ENCODE data around the gene ARHGAP26. TPM values are rescaled to one million over a fixed set of nuclear protein-coding genes. Genes with fewer than 3 reads are reported as not detected.

The ARHGAP26 gene
- total and polyA plus RNA-seq, 7 donors = 2.5 to 28.7 (median 12.0) TPM

- ATAC-seq = peak in 3 of 4 donors; percentile 23 to 63 (median 49)
- Histone ChIP-seq H3K9me3 (no peaks in the 10 kb centered on the region), H3K4me1 (peaks cover 26% of the 10 kb centered on the region), H3K27ac (peak overlapping the region; percentile 32), H3K4me3 (no peak overlapping the region), H3K27me3 (ENCODE audit: insufficient read depth in 3 of 3, low read length in 2 of 3) (no peaks in the 10 kb centered on the region), H3K36me3 (ENCODE audit: insufficient read depth in 1 of 2, low read depth in 1 of 2) (no peaks in the 10 kb centered on the region)
- intact Hi-C loops (cut with DNase I) = no loop called here
- DNase-seq = no peak
- TF ChIP-seq CTCF (IDR thresholded peaks at IDR 0.05) = no peak
Observed at GRCh38 chr5:143006501-143006900, 236.3 kb downstream of the ARHGAP26 start.

GRCh38 chr5:143008032-143008431, 237.9 kb downstream of the ARHGAP26 start:
- H3K9me3 ChIP-seq = no peaks in the 10 kb centered on the region
- H3K4me3 ChIP-seq = no peak overlapping the region
- no peaks in the 10 kb centered on the region for H3K36me3 ChIP-seq (ENCODE audit: insufficient read depth in 1 of 2, low read depth in 1 of 2)
- WGBS, 3 donors = 79 to 90% (median 87%) methylated on average over 2 of the region's 2 CpGs
- intact Hi-C loops (cut with DNase I) = no loop called here
- TF ChIP-seq CTCF (IDR thresholded peaks at IDR 0.05) = no peak
- no peak overlapping the region for H3K27ac ChIP-seq
- H3K27me3 ChIP-seq (ENCODE audit: insufficient read depth in 3 of 3, low read length in 2 of 3) = no peaks in the 10 kb centered on the region
- ATAC-seq = no peak
- DNase-seq = no peak
- peaks cover 20% of the 10 kb centered on the region for H3K4me1 ChIP-seq

GRCh38 chr5:143008809-143009521, 238.8 kb downstream of the ARHGAP26 start:
- peaks cover 20% of the 10 kb centered on the region for H3K4me1 ChIP-seq
- H3K36me3 ChIP-seq (ENCODE audit: insufficient read depth in 1 of 2, low read depth in 1 of 2) = no peaks in the 10 kb centered on the region
- intact Hi-C loops (cut with DNase I) = no loop called here
- no peaks in the 10 kb centered on the region for H3K27me3 ChIP-seq (ENCODE audit: insufficient read depth in 3 of 3, low read length in 2 of 3)
- no peak for DNase-seq
- no peak overlapping the region for H3K4me3 ChIP-seq
- H3K27ac ChIP-seq = no peak overlapping the region
- TF ChIP-seq CTCF (IDR thresholded peaks at IDR 0.05) = no peak
- no peaks in the 10 kb centered on the region for H3K9me3 ChIP-seq
- 65 to 74% (median 70%) methylated on average over 10 of the region's 10 CpGs for WGBS, 3 donors
- ATAC-seq = peak; percentile 30 to 44 (median 36)

GRCh38 chr5:143010351-143010750, 240.2 kb downstream of the ARHGAP26 start:
- Histone ChIP-seq H3K27ac (no peak overlapping the region), H3K36me3 (ENCODE audit: insufficient read depth in 1 of 2, low read depth in 1 of 2) (no peaks in the 10 kb centered on the region), H3K9me3 (no peaks in the 10 kb centered on the region), H3K4me3 (no peak overlapping the region), H3K4me1 (peaks cover 15% of the 10 kb centered on the region), H3K27me3 (ENCODE audit: insufficient read depth in 3 of 3, low read length in 2 of 3) (no peaks in the 10 kb centered on the region)
- TF ChIP-seq CTCF (IDR thresholded peaks at IDR 0.05) = no peak
- no peak for ATAC-seq
- intact Hi-C loops (cut with DNase I) = loop anchor here in 1 of 2 donors (10.0 kb wide), 1 partner anchor 664 kb away; no protein-coding TSS in a partner anchor
- 85 to 92% (median 88%) methylated on average over 1 of the region's 1 CpG for WGBS, 3 donors
- no peak for DNase-seq

GRCh38 chr5:143011585-143011984, 241.4 kb downstream of the ARHGAP26 start:
- ATAC-seq = no peak
- Histone ChIP-seq H3K36me3 (ENCODE audit: insufficient read depth in 1 of 2, low read depth in 1 of 2) (no peaks in the 10 kb centered on the region), H3K27ac (no peak overlapping the region), H3K4me3 (no peak overlapping the region), H3K9me3 (no peaks in the 10 kb centered on the region), H3K27me3 (ENCODE audit: insufficient read depth in 3 of 3, low read length in 2 of 3) (no peaks in the 10 kb centered on the region), H3K4me1 (peaks cover 14% of the 10 kb centered on the region)
- 59 to 67% (median 65%) methylated on average over 2 of the region's 2 CpGs for WGBS, 3 donors
- no peak for TF ChIP-seq CTCF (IDR thresholded peaks at IDR 0.05)
- intact Hi-C loops (cut with DNase I) = loop anchor here in 1 of 2 donors (10.0 kb wide), 1 partner anchor 663 kb away; no protein-coding TSS in a partner anchor
- DNase-seq = no peak
